Testis (tissue), 3 donors: Measurements from ENCODE around the gene ELF2. TPM values are rescaled to one million over a fixed set of nuclear protein-coding genes. Genes with fewer than 3 reads are reported as not detected.
A peak's percentile ranks its signal among the peaks of the same experiment; 100 is the strongest.
"Not testable (repeated sequence)": the region's sequence is repeated elsewhere in the genome, so short reads cannot be mapped to it uniquely, and the experiment has no call there.

ENCODE experiments used
- DNase-seq: peaks from one replicate; pipeline ENCODE4 v3.0.0-alpha.2; 2019
- H3K27ac ChIP-seq, 2 donors: fragments of 200-600 bp; sonication (generic); one replicate each; pipeline ENCODE4 v1.5.1; 2019
- H3K27me3 ChIP-seq: fragments of 200-600 bp; sonication (generic); one replicate; pipeline ENCODE4 v1.5.1; 2019
- H3K36me3 ChIP-seq: fragments of 200-600 bp; sonication (generic); one replicate; pipeline ENCODE4 v1.5.1; 2017; ENCODE audit warnings: low read depth; ENCODE audit errors: missing control alignments
- H3K4me1 ChIP-seq: fragments of 200-600 bp; sonication (generic); one replicate; pipeline ENCODE4 v1.5.1; 2019
- H3K4me3 ChIP-seq, 2 donors: fragments of 200-600 bp; sonication (generic); one replicate each; pipeline ENCODE4 v1.5.1; 2017 to 2019
- H3K9me3 ChIP-seq: fragments of 200-600 bp; sonication (generic); one replicate; pipeline ENCODE4 v1.5.1; 2017
- CTCF ChIP-seq, 3 experiments: fragments of 450-650 bp in 2 of 3; fragments of 200-600 bp in 1 of 3; sonication (generic) in 1 of 3; IDR thresholded peaks; one replicate each; pipeline ENCODE4 v1.5.1; 2016 to 2019; ENCODE audit warnings: antibody characterized with exemption in 3 of 3, mild to moderate bottlenecking in 2 of 3, moderate library complexity in 1 of 3
- POLR2A ChIP-seq: fragments of 450-650 bp; IDR thresholded peaks from one replicate; pipeline ENCODE4 v1.6.1; 2017; ENCODE audit warnings: antibody characterized with exemption, mild to moderate bottlenecking, moderate library complexity
- WGBS, 2 donors: methylation state at CpG; one replicate each; pipeline ENCODE4 v1.1.5; 2018; 5-methylcytosine and 5-hydroxymethylcytosine counted together
- intact Hi-C: fragments of 100-400 bp; cut with DNase I; formaldehyde crosslinking; loops from one replicate; pipeline ENCODE4 v1.15.1; 2023; ENCODE audit warnings: low total_unique reads
- polyA plus RNA-seq: library from polyadenylated mRNA; stranded (reverse); fragments of 350-450 nt; fragmentation: Illumina TruSeq; extraction: RNeasy Lipid Tissue Mini Kit (QIAGEN cat#74804); gene quantifications from one replicate; pipeline ENCODE4 v1.2.3, GENCODE V29; 2014; ENCODE audit warnings: low read depth, low replicate concordance; ENCODE audit not compliant: insufficient read depth
- total RNA-seq, 2 donors: library from RNA; depleted of rRNA; stranded (reverse); fragments of >200 nt; gene quantifications; one replicate each; pipeline ENCODE4 v1.2.3, GENCODE V29; 2016

ELF2 gene
- total and polyA plus RNA-seq, 3 donors from 2014 or later, result 52.0 to 72.6 (median 53.6) TPM

- TF ChIP-seq POLR2A, result no peak
- no peak for TF ChIP-seq CTCF (IDR thresholded peaks at IDR 0.05)
- Histone ChIP-seq H3K36me3 (no peaks in the 10 kb centered on the region), H3K4me1 (no peaks in the 10 kb centered on the region), H3K4me3 (no peak overlapping the region), H3K9me3 (no peaks in the 10 kb centered on the region), H3K27me3 (no peaks in the 10 kb centered on the region), H3K27ac (no peak overlapping the region)
- WGBS, 2 donors, result 86 to 94% methylated on average over 4 of the region's 4 CpGs
- intact Hi-C loops, result no loop called here
- no peak for DNase-seq
Measured at GRCh38 chr4:139219450-139220055, 42.5 kb upstream of the ELF2 start.

- TF ChIP-seq POLR2A (no peak), CTCF (IDR thresholded peaks at IDR 0.05) (no peak)
- intact Hi-C loops, result no loop called here
- WGBS, 2 donors, result 28 to 65% methylated on average over 7 of the region's 7 CpGs
- DNase-seq, result peak; percentile 56
- H3K36me3 ChIP-seq, result no peaks in the 10 kb centered on the region
- H3K27ac ChIP-seq, result no peak overlapping the region
- H3K27me3 ChIP-seq, result no peaks in the 10 kb centered on the region
- H3K4me1 ChIP-seq, result peaks cover 9% of the 10 kb centered on the region
- H3K9me3 ChIP-seq, result no peaks in the 10 kb centered on the region
- H3K4me3 ChIP-seq, result no peak overlapping the region
Measured at GRCh38 chr4:139214039-139214534, 37.1 kb upstream of the ELF2 start.

- H3K27me3 ChIP-seq, H3K36me3 ChIP-seq, H3K27ac ChIP-seq, H3K9me3 ChIP-seq, H3K4me1 ChIP-seq, intact Hi-C loops, H3K4me3 ChIP-seq, DNase-seq: not testable (repeated sequence)
- 80 to 83% methylated on average over 10 of the region's 10 CpGs for WGBS, 2 donors
Measured at GRCh38 chr4:139213633-139214032, 36.6 kb upstream of the ELF2 start.

GRCh38 chr4:139212900-139213299, 35.9 kb upstream of the ELF2 start:
- WGBS, 2 donors, result 84 to 98% methylated on average over 3 of the region's 3 CpGs
- Histone ChIP-seq H3K27me3 (no peaks in the 10 kb centered on the region), H3K36me3 (no peaks in the 10 kb centered on the region), H3K4me3 (no peak overlapping the region), H3K27ac (no peak overlapping the region), H3K4me1 (peaks cover 9% of the 10 kb centered on the region), H3K9me3 (no peaks in the 10 kb centered on the region)
- intact Hi-C loops, result no loop called here
- DNase-seq, result no peak
- no peak for TF ChIP-seq POLR2A
- TF ChIP-seq CTCF (IDR thresholded peaks at IDR 0.05), result no peak

- Histone ChIP-seq H3K27me3 (no peaks in the 10 kb centered on the region), H3K4me3 (no peak overlapping the region), H3K27ac (no peak overlapping the region), H3K4me1 (peaks cover 9% of the 10 kb centered on the region), H3K36me3 (no peaks in the 10 kb centered on the region), H3K9me3 (no peaks in the 10 kb centered on the region)
- intact Hi-C loops, result no loop called here
- WGBS, 2 donors, result 75 to 100% methylated on average over 1 of the region's 1 CpG
- DNase-seq, result no peak
- TF ChIP-seq CTCF (IDR thresholded peaks at IDR 0.05) (no peak), POLR2A (no peak)
Measured at GRCh38 chr4:139210486-139210885, 33.5 kb upstream of the ELF2 start.
